HepG2 (cell line): ENCODE results near the gene AGXT. TPM values are rescaled to one million over a fixed set of nuclear protein-coding genes. Genes with fewer than 3 reads are reported as not detected.

ENCODE experiments used
- ATF4 ChIP-seq, 2 experiments: fragments of 450-650 bp in 1 of 2; sonication (generic) in 1 of 2; formaldehyde crosslinking; IDR thresholded peaks; 2 replicates each; pipeline versions ENCODE4 v1.5.0 to v1.8.0; 2020 to 2022; ENCODE audit warnings: mild to moderate bottlenecking in 1 of 2, missing genetic modification reagents in 1 of 2
- BRF2 ChIP-seq: sonication (generic); formaldehyde crosslinking; IDR thresholded peaks from 2 replicates; pipeline ENCODE4 v1.8.1; 2022; ENCODE audit warnings: mild to moderate bottlenecking, missing genetic modification reagents
- CBFB ChIP-seq: sonication (generic); formaldehyde crosslinking; IDR thresholded peaks from 2 replicates; pipeline ENCODE4 v1.4.0; 2020; ENCODE audit warnings: missing genetic modification reagents
- KLF6 ChIP-seq: IDR thresholded peaks from 2 replicates; pipeline ENCODE4 v1.8.0; 2016; ENCODE audit warnings: missing biosample characterization, missing genetic modification reagents
- KMT2A ChIP-seq: sonication (generic); formaldehyde crosslinking; IDR thresholded peaks from 2 replicates; pipeline ENCODE4 v1.4.0; 2020; ENCODE audit warnings: missing genetic modification reagents
- SALL2 ChIP-seq: sonication (generic); formaldehyde crosslinking; IDR thresholded peaks from 2 replicates; pipeline ENCODE4 v1.8.1; 2023; ENCODE audit warnings: mild to moderate bottlenecking, missing genetic modification reagents, inconsistent platforms
- SIN3B ChIP-seq: fragments of 150-350 bp; IDR thresholded peaks from 2 replicates; pipeline ENCODE4 v1.6.1; 2014; ENCODE audit warnings: low read length
- SOX13 ChIP-seq, 3 experiments: fragments of 450-650 bp in 1 of 3; sonication (generic) in 1 of 3; formaldehyde crosslinking in 1 of 3; IDR thresholded peaks in 2 of 3; conservative IDR thresholded peaks in 1 of 3; 2 replicates each; pipeline versions ENCODE4 v1.5.0 to v1.6.1; 2016 to 2020; ENCODE audit warnings: antibody characterized with exemption in 1 of 3, mild to moderate bottlenecking in 1 of 3, missing compliant biosample characterization in 1 of 3, missing genetic modification reagents in 1 of 3, moderate library complexity in 1 of 3
- SP140L ChIP-seq: sonication (generic); formaldehyde crosslinking; IDR thresholded peaks from 2 replicates; pipeline ENCODE4 v1.4.0; 2020; ENCODE audit warnings: missing genetic modification reagents, borderline replicate concordance
- TCF7L2 ChIP-seq: IDR thresholded peaks from 2 replicates; pipeline ENCODE4 v1.6.1; 2011; ENCODE audit warnings: mild to moderate bottlenecking, low read depth, low read length, moderate library complexity
- TEF ChIP-seq: sonication (generic); formaldehyde crosslinking; IDR thresholded peaks from 2 replicates; pipeline ENCODE4 v1.5.0; 2020; ENCODE audit warnings: missing genetic modification reagents
- ZGPAT ChIP-seq: IDR thresholded peaks from 2 replicates; pipeline ENCODE4 v1.6.1; 2016; ENCODE audit warnings: mild to moderate bottlenecking
- ZNF20 ChIP-seq: sonication (generic); formaldehyde crosslinking; IDR thresholded peaks from 2 replicates; pipeline ENCODE4 v1.4.0; 2020; ENCODE audit warnings: mild to moderate bottlenecking, moderate library complexity, missing genetic modification reagents
- ZNF251 ChIP-seq: sonication (generic); formaldehyde crosslinking; IDR thresholded peaks from 2 replicates; pipeline ENCODE4 v1.9.0; 2021; ENCODE audit warnings: mild to moderate bottlenecking, missing genetic modification reagents
- ZNF260 ChIP-seq: sonication (generic); formaldehyde crosslinking; IDR thresholded peaks from 2 replicates; pipeline ENCODE4 v1.4.0; 2020; ENCODE audit warnings: missing genetic modification reagents, low read depth, mild to moderate bottlenecking, borderline replicate concordance
- ZNF484 ChIP-seq: sonication (generic); formaldehyde crosslinking; IDR thresholded peaks from 2 replicates; pipeline ENCODE4 v1.5.1; 2020; ENCODE audit warnings: mild to moderate bottlenecking, low read depth, missing genetic modification reagents, borderline replicate concordance
- ZNF570 ChIP-seq: sonication (generic); formaldehyde crosslinking; IDR thresholded peaks from 2 replicates; pipeline ENCODE4 v1.4.0; 2020; ENCODE audit warnings: mild to moderate bottlenecking, missing genetic modification reagents, borderline replicate concordance
- ZNF800 ChIP-seq: sonication (generic); formaldehyde crosslinking; IDR thresholded peaks from 2 replicates; pipeline ENCODE4 v1.4.0; 2020; ENCODE audit warnings: missing genetic modification reagents
- ZNF839 ChIP-seq: sonication (generic); formaldehyde crosslinking; IDR thresholded peaks from 2 replicates; pipeline ENCODE4 v1.4.0; 2020; ENCODE audit warnings: missing genetic modification reagents, mild to moderate bottlenecking, borderline replicate concordance
- polyA plus RNA-seq, 8 experiments: library from polyadenylated mRNA; depleted of rRNA in 3 of 8; stranded (reverse) in 7 of 8; unstranded in 1 of 8; fragments of >200 nt; fragmentation: Illumina TruSeq in 4 of 8; extraction: Trizol in 4 of 8; gene quantifications; 2 replicates each; pipeline versions ENCODE4 v1.2.1 to v1.2.3, GENCODE V29; 2011 to 2016; ENCODE audit warnings: low read depth in 4 of 8, missing spikeins in 1 of 8, mixed read lengths in 1 of 8; ENCODE audit not compliant: insufficient read depth in 1 of 8
- total RNA-seq, 5 experiments: library from RNA; depleted of rRNA; stranded (reverse); fragments of >200 nt; fragmentation: Illumina TruSeq; extraction: Trizol; gene quantifications; 2 replicates each; pipeline ENCODE4 v1.2.3, GENCODE V29; 2016; ENCODE audit warnings: low read depth in 1 of 5
- TF ChIP-seq, protein P1 (sequence below): sonication (generic); formaldehyde crosslinking; IDR thresholded peaks from 2 replicates; pipeline ENCODE4 v1.8.1; 2023; ENCODE audit warnings: mild to moderate bottlenecking, missing genetic modification reagents

AGXT gene
- total and polyA plus RNA-seq, 2 of the 13 experiments (the other 11 are each of a cell fraction or from before 2014, with no cell fraction given) = 41.9 to 96.1 TPM

DNA sequence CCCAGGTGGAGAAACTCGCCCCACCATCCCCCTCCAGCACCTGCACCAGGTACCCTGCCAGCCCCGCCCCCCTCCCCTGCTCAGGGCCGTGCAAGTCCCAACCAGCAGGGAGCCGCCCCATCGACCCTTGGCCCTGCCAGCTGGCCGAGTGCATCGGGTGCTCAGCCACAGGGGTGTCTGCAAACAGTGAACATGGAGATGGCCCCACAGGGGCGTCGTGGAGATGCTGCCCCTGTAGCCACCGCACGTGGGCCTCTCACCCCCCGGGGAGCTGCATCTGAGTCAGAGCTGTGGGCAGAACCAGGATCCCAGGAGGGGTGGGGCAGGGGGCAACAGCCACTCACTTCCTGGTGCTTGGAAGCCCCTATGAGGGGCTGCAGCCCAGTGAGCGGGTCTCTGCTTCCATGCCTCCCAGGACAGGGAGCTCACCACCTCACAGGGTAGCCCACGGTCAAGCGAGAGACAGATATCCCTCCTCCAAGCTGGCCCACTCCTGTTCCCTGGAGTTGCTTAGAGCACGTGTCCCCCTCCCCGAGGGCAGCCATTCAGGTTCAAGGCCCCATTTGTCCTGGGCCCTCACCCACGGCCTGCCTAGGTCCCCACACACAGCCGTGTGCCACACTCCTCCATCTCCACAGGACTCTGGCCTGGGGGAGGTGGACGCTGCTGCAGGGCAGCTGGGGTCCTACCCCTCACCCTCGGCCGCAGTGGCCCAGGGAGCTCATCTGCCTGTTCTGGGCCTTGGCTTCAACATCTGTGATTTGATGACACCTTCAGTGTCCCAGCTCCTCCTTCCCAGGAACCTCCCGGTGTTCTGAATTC is 28.5 kb downstream of the AGXT start (continued):
- TF ChIP-seq KMT2A (CRISPR knock-in tag) (peak; percentile 37; the same call in 1 of the 2 replicates), TEF (CRISPR knock-in tag) (no peak), ATF4 (CRISPR knock-in tag; IDR thresholded peaks at IDR 0.05) (no peak), SIN3B (no peak), ZNF839 (CRISPR knock-in tag) (no peak), SP140L (CRISPR knock-in tag) (no peak), ZNF570 (CRISPR knock-in tag) (no peak), ZNF251 (no peak), TCF7L2 (no peak), ZGPAT (no peak), SOX13 (IDR thresholded peaks at IDR 0.05) (no peak), SOX13 (CRISPR knock-in tag; conservative IDR thresholded peaks at IDR 0.05 in 1 of 2, IDR thresholded peaks at IDR 0.05 in 1 of 2) (peak in 1 of 2 experiments; percentile 29; a peak in 1 of 4 replicates), ZNF260 (CRISPR knock-in tag) (no peak), CBFB (CRISPR knock-in tag) (no peak), BRF2 (0 out of 2 replicates have a peak, but pooled peaks have one; percentile 53), ZNF20 (no peak), KLF6 (no peak), ZNF484 (CRISPR knock-in tag) (no peak), SALL2 (CRISPR knock-in tag) (no peak), ZNF800 (CRISPR knock-in tag) (no peak)
- TF ChIP-seq, protein P1, sequence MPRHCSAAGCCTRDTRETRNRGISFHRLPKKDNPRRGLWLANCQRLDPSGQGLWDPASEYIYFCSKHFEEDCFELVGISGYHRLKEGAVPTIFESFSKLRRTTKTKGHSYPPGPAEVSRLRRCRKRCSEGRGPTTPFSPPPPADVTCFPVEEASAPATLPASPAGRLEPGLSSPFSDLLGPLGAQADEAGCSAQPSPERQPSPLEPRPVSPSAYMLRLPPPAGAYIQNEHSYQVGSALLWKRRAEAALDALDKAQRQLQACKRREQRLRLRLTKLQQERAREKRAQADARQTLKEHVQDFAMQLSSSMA (CRISPR knock-in tag) = no peak
